Pancreas (tissue), 10 donors: ENCODE measurements around the gene DRD4. TPM values are rescaled to one million over a fixed set of nuclear protein-coding genes. Genes with fewer than 3 reads are reported as not detected.
A peak's percentile ranks its signal among the peaks of the same experiment; 100 is the strongest.

Source experiments
- ATAC-seq, 4 donors: fragments of 200-7000 bp; cut with Tn5 transposase; one replicate each; pipeline versions ENCODE4 v1.8.0 to v1.9.1; 2020; ENCODE audit warnings: mild to moderate bottlenecking in 4 of 4, moderate library complexity in 4 of 4
- DNase-seq, 6 donors: peaks; one replicate each; pipeline ENCODE4 v3.0.0-alpha.2; 2020
- FAIRE-seq: peaks from 2 replicates; lab custom pipeline; 2012; peaks lifted over from hg19 to GRCh38; lab: Jason Lieb, UNC
- H3K27ac ChIP-seq, 4 donors: fragments of 200-600 bp; sonication (generic); 1 replicate in 3 of 4; 2 replicates in 1 of 4; pipeline versions ENCODE4 v1.5.0 to v1.8.0; 2020
- H3K27me3 ChIP-seq, 4 donors: fragments of 200-600 bp; one replicate each; pipeline ENCODE4 v1.8.0; 2021
- H3K36me3 ChIP-seq, 3 donors: fragments of 200-600 bp; sonication (generic) in 1 of 3; one replicate each; pipeline versions ENCODE4 v1.5.0 to v1.8.0; 2020 to 2021
- H3K4me1 ChIP-seq, 3 donors: fragments of 200-600 bp; one replicate each; pipeline ENCODE4 v1.8.0; 2021
- H3K4me3 ChIP-seq, 4 donors: fragments of 200-600 bp; sonication (generic) in 2 of 4; one replicate each; pipeline versions ENCODE4 v1.5.0 to v1.8.0; 2020 to 2021
- H3K9me3 ChIP-seq, 4 donors: fragments of 200-600 bp; one replicate each; pipeline ENCODE4 v1.8.0; 2021
- WGBS, 2 donors: extraction: QIAGEN DNeasy Blood & Tissue Kit; methylation state at CpG; one replicate each; pipeline ENCODE4 v1.1.7; 2013; 5-methylcytosine and 5-hydroxymethylcytosine counted together
- intact Hi-C, 3 donors: fragments of 100-400 bp; cut with DNase I; formaldehyde crosslinking; loops; one replicate each; pipeline versions ENCODE4 v1.11.1 to v1.14.2; 2022
- polyA plus RNA-seq, 2 donors: library from polyadenylated mRNA; stranded (reverse); fragments of 200-250 nt; gene quantifications; one replicate each; pipeline ENCODE4 v1.2.3, GENCODE V29; 2013
- total RNA-seq, 6 donors: library from RNA; stranded (reverse); fragmentation: NEBNext Ultra II Directional in 4 of 6; extraction: Animal tissue kit (Norgen Biotek cat#: 25700) in 4 of 6; gene quantifications; one replicate each; pipeline versions ENCODE4 v1.2.1 to v1.2.4, GENCODE V29; 2021 to 2023
- TF ChIP-seq, protein P1 (sequence below), 4 donors: fragments of 200-600 bp; sonication (generic) in 3 of 4; IDR thresholded peaks; one replicate each; pipeline versions ENCODE4 v1.5.0 to v1.8.0; 2021; ENCODE audit warnings: antibody characterized with exemption in 4 of 4
- donor health status: healthy with polysubstance abuse.
- donor health status: DM: no; HTN: no; CAD: no; lungs with moderate emphysema.
- donor health status: DM: no; HTN: no; CAD: no.
- donor health status: control.
- donor health status: control.
- donor health status: Bipolar disorder and iron deficiency.
- donor health status: DM: yes; HTN: yes; CAD: no.
- donor health status: DM: no; HTN: no; CAD: no.
- donor health status: DM: no; HTN: no; CAD: no.
- donor health status: DM: yes; HTN: yes; CAD: no.

DRD4 gene
- total and polyA plus RNA-seq, 8 donors = 0.28 to 2.4 (median 0.79) TPM

DNA sequence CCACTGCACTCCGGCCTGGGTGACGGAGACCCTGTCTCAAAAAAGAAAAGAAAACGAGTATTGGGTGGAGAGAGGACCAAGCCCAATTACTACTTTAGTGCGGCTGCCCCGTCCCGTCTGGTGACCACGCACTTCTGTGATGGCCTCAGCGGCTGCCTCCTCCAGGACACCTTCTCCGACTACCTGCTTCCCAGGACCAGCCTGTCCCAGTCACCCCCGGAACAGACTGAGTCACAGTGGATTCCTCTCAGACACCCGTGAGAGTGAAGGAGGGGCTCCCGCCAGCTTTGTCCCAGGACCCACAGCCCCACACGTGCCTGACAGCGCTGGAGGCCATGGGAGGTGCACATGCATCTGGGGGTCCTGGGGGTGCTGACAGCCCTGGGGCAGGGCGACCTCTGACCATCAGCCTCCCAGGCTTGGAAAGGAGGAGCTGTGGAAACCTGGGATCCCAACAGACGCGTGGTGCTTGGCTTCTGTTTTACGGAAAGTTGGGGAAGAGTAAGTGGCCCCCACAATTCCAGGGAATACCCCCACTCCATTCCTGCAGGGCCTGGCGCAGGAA is 4.8 kb downstream of the DRD4 start:
- TF ChIP-seq, protein P1, sequence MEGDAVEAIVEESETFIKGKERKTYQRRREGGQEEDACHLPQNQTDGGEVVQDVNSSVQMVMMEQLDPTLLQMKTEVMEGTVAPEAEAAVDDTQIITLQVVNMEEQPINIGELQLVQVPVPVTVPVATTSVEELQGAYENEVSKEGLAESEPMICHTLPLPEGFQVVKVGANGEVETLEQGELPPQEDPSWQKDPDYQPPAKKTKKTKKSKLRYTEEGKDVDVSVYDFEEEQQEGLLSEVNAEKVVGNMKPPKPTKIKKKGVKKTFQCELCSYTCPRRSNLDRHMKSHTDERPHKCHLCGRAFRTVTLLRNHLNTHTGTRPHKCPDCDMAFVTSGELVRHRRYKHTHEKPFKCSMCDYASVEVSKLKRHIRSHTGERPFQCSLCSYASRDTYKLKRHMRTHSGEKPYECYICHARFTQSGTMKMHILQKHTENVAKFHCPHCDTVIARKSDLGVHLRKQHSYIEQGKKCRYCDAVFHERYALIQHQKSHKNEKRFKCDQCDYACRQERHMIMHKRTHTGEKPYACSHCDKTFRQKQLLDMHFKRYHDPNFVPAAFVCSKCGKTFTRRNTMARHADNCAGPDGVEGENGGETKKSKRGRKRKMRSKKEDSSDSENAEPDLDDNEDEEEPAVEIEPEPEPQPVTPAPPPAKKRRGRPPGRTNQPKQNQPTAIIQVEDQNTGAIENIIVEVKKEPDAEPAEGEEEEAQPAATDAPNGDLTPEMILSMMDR (IDR thresholded peaks at IDR 0.05) = no peak
- H3K27ac ChIP-seq = no peak overlapping the region
- peaks cover 0 to 9% (median 0%) of the 10 kb centered on the region in 3 donors for H3K36me3 ChIP-seq
- H3K4me3 ChIP-seq = no peak overlapping the region
- H3K9me3 ChIP-seq = no peaks in the 10 kb centered on the region
- no peaks in the 10 kb centered on the region for H3K4me1 ChIP-seq
- peak in 1 of 6 donors; percentile 65 for DNase-seq
- intact Hi-C loops = no loop called here
- no peaks in the 10 kb centered on the region for H3K27me3 ChIP-seq
- ATAC-seq = no peak
- FAIRE-seq = no peak
- 94% methylated on average over 19 of the region's 19 CpGs for WGBS, 2 donors

DNA sequence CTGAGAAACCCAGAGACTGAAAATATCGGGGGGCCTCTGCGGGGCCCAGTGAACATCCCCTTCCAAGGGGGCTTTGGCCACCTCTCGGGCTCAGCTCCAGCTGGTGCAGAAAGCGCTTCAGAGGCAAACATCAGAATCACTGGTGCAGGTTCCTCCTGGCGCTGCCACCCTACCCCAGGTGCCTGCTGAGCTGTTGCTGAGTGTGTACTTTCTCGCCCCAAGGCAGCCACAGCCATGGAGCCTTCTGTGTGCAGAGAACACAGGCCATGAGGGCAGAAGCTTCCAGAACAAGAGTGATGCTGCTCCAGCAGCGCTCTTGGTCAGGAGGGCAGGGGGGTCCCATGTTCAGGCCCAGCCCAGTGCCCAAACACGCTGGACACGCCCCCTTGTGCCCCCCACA is 6.3 kb downstream of the DRD4 start:
- Histone ChIP-seq H3K4me1 (no peaks in the 10 kb centered on the region), H3K36me3 (peaks cover 0 to 9% (median 0%) of the 10 kb centered on the region in 3 donors), H3K4me3 (no peak overlapping the region), H3K27me3 (no peaks in the 10 kb centered on the region), H3K9me3 (no peaks in the 10 kb centered on the region), H3K27ac (no peak overlapping the region)
- TF ChIP-seq, protein P1 (IDR thresholded peaks at IDR 0.05) = no peak
- 93 to 94% methylated on average over 9 of the region's 9 CpGs for WGBS, 2 donors
- ATAC-seq (peak in 1 of 4 donors; percentile 1), FAIRE-seq (no peak), DNase-seq (no peak)
- intact Hi-C loops = no loop called here

DNA sequence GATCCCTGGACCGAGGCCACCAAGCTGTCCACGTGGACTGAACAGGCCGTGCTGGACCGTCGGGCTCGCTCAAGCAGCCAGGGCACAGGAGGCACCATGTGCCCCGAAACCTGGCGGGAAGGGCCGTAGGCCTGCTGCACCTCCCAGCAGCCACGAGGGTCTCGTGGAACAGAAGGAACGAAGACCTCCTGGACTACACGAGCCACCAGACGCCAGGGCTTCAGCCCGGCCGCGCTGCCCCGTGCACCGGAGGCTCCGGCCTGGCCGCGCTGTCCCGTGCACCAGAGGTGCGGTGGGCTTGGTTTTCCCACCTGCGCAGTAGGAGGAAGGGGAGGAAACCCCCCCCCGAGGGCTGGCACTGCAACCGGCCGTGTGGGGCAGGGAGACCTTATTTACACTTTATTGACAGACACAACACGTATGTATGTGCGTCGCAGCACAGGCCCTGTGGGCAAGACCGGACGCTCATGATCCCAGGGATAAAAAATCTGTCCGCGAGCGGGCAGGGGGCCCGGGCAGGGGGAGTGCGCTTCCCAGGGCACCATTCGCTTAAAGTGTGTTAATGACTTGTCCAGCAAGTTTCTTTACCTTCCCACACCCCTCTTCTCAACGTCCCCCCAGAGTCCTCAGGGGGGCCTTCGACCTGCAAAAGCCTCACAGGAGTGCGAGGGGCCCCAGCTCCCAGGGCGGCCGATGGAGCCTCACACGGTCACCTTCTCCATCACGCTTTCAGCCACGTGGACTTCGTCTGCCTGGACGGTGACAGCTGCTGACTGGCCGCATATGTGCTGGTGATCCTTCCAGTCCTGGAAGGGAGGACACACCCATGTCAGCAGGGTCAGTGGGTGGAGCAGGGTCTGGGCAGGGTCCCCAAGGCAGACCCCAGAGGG is 7.0 kb downstream of the DRD4 start:
- ATAC-seq = no peak
- Histone ChIP-seq H3K27me3 (no peaks in the 10 kb centered on the region), H3K9me3 (no peaks in the 10 kb centered on the region), H3K36me3 (peaks cover 0 to 9% (median 0%) of the 10 kb centered on the region in 3 donors), H3K27ac (no peak overlapping the region), H3K4me1 (no peaks in the 10 kb centered on the region), H3K4me3 (no peak overlapping the region)
- DNase-seq = peak in 1 of 6 donors; percentile 74
- intact Hi-C loops = no loop called here
- TF ChIP-seq, protein P1 (IDR thresholded peaks at IDR 0.05) = no peak
- WGBS, 2 donors = 88 to 92% methylated on average over 50 of the region's 50 CpGs
- no peak for FAIRE-seq

DNA sequence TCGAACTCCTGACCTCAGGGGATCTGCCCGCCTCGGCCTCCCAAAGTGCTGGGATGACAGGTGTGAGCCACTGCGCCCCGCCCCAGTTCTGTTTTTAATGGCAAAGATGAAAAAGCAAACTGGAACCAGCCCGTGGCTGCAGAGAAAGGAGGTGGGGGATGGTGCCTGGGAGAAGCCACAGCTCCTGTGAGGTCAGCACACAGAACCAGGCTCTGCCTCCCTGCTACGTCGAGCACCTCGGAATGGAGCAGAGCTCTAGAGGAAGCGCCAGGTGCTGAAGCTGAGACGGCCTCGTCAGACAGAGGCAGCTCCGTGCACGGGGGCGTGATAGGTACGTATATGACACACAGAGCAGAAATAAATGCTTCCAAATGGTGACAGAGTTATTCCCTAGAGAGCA is 8.5 kb downstream of the DRD4 start:
- intact Hi-C loops = no loop called here
- Histone ChIP-seq H3K4me1 (no peaks in the 10 kb centered on the region), H3K27me3 (no peaks in the 10 kb centered on the region), H3K9me3 (no peaks in the 10 kb centered on the region), H3K27ac (no peak overlapping the region), H3K36me3 (peaks cover 0 to 14% (median 0%) of the 10 kb centered on the region in 3 donors), H3K4me3 (no peak overlapping the region)
- ATAC-seq = no peak
- TF ChIP-seq, protein P1 (IDR thresholded peaks at IDR 0.05) = no peak
- 82 to 90% methylated on average over 16 of the region's 16 CpGs for WGBS, 2 donors
- no peak for FAIRE-seq
- DNase-seq = peak in 1 of 6 donors; percentile 37
